HUDEP-2 (cell line): ENCODE data around the gene PCNX3.

Experiments
- DNase-seq, 76 experiments: peaks; one replicate each; lab custom pipeline; 2025; ENCODE audit not compliant: unreplicated experiment in 76 of 76; lab: John Stamatoyannopoulos, UW

Gene PCNX3

GRCh38 chr11:65596520-65596919 is 19.1 kb upstream of the PCNX3 start:
- DNase-seq: no peak

- no peak for DNase-seq
Measured at GRCh38 chr11:65598258-65598699, 17.3 kb upstream of the PCNX3 start.

DNA sequence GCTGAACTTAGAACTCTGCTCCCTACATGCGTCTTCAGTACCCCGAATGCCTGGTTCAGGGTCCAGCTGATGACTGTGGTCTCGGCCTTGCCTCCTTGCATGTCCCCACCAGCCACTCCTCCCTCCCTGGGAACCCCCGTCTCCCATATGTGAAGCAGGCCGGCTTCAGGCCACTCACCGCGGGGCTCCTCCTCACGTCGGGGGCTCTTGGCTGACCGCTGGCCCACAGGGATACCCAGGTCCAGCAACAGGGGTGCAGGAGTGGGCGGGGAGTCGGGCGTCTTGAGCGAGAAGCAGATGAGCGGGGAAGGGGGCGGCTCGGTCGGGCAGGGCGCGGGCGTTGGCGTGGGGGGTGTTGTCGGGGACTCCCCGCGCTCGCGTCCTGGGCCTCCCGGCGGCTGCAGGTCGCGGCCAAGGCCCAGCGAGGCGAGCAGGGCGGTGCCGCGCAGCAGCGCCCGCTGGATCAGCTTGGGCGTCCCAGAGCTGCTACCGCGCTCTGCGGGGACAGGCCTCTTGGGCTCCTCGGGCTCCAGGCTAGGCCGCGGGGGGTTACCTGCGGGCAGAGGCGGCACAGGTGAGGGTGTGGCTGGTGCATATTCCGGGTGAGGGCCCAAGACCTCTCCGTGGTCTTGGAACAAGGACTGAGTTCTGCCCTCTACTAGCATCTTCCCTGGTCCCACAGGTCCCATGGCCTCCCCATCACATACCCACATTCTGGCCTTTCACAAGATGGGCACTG is 16.2 kb upstream of the PCNX3 start:
- DNase-seq: no peak

GRCh38 chr11:65599955-65600246 is 15.7 kb upstream of the PCNX3 start:
- DNase-seq: no peak

DNA sequence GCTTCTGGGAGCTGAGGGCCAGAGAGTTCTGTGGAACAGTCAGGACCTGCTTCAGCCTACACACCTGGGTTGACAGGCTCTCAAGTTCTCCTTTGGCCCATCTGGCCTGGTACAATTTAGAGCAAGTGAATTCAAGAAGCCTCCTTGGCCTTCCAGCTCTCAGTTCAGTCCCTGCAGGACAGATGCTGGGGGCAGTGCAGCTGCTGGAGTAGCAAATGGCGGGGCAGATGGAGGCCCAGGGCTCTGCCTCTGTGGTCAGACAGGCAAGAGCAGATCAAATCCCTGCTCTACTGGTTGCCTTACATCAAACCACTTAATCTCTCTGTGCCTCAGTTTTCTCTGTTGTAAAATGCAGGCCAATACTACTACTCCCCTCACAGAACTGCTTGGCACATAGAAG is 11.3 kb upstream of the PCNX3 start:
- no peak for DNase-seq

DNA sequence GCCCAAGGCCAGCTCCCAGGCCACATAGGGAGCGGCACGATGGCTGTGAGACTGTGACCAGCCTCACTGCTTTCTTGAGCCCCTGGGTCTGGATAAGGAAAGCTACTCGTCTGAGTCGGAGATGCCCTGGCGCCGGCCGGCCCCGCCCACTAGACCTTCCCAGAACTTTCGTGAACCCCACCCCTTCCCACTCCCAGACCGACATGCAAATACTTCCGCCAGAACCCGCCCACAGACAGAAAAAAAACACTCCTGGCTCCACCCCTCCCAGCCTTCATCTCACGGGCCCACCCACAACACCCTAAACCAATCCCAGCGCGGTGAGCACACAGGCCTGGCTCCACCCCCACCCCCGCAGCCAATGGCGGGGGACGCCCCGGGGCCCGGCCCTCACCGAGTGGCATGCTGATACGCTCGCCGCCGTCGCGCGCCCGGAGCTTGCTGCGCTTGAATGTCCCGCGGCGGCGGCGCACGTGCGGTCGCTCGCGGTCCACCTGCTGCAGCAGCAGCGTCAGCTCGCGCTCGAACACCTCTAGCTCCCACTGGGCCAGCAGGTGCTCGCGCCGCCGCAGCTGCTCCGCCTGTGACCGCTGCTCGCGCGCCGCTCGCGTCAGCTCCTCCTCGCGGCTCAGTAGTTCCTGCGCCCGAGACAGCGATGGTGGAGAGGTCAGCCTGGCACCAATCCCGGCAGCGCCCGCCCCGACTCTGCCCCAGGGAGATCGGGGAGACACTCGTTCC is 8.5 kb upstream of the PCNX3 start:
- DNase-seq: peak in 3 of 76 experiments; percentile 3 to 20 (median 15)

- DNase-seq: no peak
Measured at GRCh38 chr11:65607614-65608426, 7.8 kb upstream of the PCNX3 start.

DNA sequence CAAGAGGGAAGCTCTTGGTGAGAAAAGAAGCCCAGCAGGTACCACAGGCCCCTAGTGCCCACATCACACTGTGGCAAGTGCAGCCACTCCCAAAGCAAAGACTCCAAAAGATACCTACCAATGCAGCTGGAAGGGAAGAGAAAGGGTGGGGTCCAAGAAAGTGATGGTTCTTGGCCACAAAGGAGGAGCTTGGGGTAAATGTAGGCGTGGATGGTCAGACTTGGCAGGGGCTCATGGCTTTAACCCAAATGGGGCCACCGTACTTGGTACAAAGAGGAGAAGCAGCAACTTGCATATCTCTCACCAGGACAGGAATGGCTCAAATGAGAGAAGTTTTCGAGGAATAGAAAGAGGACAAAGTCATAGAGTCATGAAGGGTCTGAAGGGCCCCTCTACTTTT is 6.3 kb upstream of the PCNX3 start:
- DNase-seq: peak in 66 of 76 experiments; percentile 18 to 83 (median 56)

GRCh38 chr11:65609665-65610064 is 5.9 kb upstream of the PCNX3 start:
- peak in 43 of 76 experiments; percentile 19 to 77 (median 47) for DNase-seq

DNA sequence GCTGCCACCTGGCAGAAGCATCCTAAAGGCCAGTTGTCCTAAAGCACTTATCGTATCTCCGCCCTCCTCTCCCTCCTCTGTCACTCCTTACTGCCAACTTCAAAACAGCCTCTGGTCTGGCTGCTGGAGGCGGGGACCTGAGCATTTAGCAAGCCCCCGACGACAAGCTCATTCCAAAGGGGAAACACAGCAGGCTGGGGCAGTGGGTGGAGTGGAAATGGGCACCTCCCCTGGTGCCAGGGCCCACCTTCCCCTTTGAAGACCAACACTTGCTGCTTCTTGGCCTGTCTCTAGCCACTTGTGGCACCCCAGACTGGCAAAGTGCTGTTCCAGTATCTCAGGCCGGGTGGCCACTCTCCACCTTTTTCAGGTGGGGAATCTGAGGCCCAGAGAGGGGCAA is 5.2 kb upstream of the PCNX3 start:
- no peak for DNase-seq

DNA sequence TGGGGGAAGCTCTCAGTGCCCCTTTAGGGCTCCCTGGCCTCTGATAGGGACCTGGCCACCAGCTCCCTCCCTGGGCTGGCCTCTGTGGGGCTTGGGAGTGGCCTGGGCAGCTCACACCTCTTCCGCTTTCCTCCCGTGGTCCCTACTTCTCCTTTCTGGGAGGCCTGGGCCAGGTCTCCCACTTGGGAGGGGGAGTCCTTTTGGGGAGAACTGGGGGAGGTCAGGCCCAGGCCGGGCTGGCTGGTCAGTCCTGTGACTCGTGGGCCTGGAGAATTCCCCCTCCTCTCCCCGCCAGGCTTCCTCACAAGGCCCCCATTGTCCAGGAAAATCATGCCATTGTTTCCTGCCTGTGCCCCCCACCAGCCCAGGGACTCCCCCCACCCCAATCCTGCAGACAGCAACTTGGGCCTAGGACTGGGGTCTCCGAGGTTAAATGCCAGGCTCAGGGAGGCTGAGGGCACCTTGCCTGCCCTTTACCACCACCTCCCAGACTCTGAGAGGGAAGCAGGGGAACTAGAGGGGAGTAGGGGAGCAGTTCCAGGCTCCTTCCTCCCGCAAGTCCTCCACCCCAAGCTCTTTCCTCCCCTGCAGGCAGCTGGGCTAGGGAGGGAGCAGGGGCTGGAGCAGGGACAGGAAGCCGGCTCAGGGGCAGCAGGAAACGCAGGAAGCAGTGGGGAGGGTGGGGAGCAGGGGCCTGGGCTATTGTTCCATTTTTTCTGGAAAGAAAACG is 4.4 kb upstream of the PCNX3 start:
- DNase-seq: peak in 8 of 76 experiments; percentile 9 to 21 (median 13)

DNA sequence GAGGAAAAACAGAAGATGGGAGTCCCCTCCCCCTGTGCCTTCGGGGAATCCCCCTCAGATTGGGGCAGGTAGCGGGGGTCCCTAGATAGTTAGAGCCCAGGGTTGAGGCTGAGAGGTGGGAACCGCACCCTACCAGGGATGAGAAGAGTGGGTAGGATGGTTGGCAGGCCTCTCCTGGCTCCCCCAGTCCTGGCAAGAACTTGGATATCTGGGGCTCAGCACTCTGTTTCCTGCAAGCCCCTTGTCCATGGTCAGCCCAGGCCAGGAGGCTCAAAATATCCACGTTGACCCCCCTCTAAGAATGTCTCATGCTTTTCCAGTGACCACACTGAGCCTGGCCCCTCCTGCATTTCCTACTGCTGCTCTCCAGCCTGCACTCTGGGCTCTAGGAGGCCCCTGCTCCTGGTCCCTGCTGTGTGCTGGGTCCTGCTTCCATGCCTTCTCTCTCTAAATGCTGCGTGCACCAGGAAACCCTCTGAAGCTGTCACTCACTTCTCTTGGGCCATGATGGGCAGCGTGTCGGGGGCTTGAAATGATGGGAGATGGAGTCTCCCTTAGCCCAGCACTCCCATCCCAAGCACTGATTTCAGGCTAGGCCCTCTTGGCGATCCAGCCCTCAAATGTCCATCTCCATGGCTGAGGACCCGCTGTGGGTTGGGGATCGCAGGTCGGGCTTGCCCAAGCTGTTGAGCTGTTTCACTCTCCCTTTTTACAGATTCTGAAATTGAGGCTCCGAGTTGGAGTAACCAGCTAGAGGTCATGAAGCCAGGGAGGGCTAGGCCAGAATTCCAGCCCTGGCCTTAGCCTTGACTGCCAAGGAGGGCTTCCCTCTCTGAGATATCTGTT is 3.6 kb upstream of the PCNX3 start:
- DNase-seq: no peak

DNA sequence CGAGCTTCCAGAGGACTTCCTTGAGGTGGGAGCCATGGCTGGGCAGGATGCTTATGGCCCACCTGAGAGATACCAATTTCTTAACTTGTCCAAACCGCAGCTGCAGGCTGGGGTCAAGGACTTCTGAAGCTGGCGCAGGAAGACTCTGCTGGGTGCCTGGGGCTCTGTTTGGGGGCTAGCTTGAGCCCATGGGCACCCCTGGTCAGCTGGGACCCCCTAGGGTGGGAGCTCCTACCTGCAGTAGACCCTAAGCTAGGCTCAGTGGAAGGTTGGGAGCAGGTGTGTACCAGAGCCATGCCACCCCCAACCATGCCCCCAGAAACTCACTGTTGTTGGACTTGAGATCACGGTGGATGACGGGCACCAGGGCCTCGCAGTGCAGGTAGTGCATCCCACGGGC is 2.9 kb upstream of the PCNX3 start:
- DNase-seq: no peak

DNA sequence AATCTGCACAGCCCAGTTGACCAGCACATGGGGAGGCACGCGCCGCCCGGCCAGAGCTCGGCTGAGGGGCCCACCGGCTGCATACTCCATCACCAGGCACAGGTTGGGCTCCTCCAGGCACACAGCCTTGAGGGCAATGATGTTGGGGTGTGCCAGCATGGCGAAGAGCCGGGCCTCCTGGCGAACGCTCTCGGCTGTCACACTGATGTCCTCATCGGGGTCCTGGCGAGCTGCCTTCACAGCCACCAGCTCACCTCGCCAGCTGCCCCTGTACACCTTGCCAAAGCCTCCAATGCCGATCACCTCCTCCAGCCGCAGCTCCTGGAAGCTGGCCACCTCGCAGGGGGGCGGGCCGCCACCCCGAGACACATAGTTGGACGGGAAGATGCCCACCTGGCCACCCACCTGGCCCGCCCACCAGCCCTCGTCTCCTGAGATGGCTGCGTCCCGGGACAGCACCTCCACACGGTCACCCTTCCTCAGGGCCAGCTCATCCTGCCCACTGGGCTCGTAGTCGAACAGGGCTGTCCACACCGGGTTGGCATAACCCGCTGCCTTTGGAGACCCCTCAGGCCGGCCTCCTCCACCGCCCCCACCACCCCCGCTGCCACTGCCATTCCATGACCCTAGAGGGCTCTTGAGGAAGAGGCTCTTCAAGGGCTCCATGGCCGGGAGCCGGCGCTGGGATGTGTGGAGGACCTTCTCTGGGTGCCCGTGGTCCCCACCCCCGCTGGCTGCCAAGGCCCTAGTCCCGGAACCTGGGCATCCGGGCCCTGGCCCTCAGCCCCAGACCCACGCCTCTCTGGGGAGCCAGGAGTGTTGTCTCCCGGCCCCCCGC is 2.3 kb upstream of the PCNX3 start:
- DNase-seq: no peak

DNA sequence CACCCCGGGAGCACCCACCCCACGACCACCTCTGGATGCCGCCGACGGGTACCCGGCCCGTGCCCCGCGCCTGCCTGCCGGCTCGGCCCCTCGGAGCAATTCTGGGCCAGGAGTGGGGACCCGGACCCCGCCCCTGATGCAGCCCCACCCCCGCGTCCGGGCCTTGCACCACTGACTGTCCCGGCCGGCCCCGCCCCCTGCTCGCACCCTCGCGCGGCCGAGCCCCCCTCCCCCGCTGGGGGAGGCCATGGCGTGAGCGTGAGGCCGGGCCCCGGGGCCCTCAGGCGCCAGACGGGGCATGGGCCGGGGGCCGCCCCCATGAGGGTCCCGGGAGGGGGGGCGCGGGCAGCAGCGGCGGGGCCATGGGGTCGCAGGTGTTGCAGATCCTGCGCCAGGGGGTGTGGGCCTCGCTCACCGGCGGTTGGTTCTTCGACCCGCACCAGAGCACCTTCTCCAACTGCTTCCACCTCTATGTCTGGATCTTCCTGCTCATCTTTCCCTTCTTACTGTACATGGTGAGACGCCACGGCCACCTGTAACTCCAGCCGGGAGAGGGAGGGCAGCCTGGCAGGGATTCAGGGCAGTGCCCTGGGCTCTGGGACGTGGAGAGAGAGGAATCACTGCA is 486 bp downstream of the PCNX3 start:
- DNase-seq: peak in 27 of 76 experiments; percentile 10 to 52 (median 37)

DNA sequence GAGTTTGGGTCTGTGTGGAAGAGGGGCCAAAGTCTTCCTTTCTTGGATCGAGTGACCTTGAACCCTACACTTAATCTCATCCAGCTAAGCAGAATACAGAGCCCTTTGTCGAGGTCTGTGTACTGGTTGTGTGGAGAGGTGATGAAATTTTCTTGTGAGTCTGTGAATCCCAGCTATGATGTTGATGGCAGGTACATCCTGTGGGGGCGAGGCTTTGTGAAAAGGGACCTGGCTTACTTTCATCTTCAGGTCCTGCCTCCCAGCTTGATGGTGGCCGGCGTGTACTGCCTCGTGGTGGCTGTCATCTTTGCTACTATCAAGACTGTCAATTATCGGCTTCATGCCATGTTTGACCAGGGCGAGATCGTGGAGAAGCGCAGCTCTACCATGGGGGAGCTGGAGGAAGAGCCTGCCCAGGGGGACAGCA is 1.0 kb downstream of the PCNX3 start:
- DNase-seq: no peak

DNA sequence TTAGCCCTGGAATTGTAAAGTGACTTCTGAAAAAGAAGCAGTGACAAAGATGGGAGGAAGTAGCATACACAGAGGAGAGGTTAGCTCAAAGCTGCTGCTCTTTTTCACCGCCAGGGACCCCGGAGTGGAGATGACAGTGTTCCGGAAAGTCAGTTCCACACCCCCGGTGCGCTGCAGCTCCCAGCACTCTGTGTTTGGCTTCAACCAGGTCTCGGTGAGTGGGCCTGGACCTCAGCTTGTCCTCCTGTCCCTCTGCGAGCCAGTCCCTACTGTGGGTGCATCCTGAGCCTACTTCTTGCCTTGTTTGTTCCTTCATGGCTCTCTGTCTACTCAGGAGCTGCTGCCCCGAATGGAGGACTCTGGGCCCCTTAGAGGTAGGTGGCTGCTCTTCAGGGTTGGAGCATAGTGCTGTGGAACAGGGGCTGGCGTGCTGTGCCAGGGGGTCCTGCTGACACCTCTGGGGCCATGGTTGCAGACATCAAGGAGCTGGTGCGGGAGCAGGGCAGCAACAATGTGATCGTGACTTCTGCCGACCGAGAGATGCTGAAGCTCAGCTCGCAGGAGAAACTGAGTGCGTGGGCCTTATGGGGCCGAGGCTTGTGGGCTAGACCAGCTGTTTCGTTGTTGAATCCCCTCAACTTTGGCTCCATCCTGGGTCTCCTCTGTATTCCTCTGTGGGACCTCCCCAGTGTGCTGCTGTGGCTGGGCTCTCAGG is 1.7 kb downstream of the PCNX3 start:
- no peak for DNase-seq
